Right lobe of liver (tissue), 4 donors: ENCODE measurements around the gene SOX8.

ENCODE experiments used
- CTCF ChIP-seq, 4 donors: fragments of 200-600 bp in 3 of 4; fragments of 450-650 bp in 1 of 4; IDR thresholded peaks; one replicate each; pipeline versions ENCODE4 v1.5.1 to v1.8.0; 2016 to 2022; ENCODE audit warnings: antibody characterized with exemption in 4 of 4, mild to moderate bottlenecking in 2 of 4
- POLR2A ChIP-seq: fragments of 450-650 bp; IDR thresholded peaks from one replicate; pipeline ENCODE4 v1.6.1; 2017; ENCODE audit warnings: antibody characterized with exemption, mild to moderate bottlenecking
- donor health status: DM: no; HTN: no; CAD: no.
- donor health status: DM: no; HTN: no; CAD: no.
- donor health status: DM: no; HTN: yes; CAD: no.

DNA sequence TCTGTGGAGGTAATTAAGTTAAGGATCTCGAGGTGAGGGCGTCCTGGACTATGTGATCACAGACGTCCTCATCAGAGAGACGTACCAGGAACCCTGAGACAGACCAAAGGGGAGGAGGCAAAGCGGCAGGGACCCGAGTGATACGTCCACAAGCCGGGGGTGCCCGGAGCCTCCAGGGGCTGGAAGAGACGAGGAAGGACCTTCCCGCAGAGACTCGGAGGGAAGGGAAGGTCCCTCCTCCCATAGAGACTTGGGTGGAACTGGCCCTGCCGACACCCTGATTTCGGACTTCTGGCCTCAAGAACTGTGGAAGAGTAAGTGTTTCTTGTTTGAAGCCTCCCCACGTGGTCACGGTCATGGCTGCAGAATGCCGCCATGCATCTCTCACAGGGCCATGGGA lies 41.6 kb upstream of the SOX8 start:
- TF ChIP-seq CTCF (IDR thresholded peaks at IDR 0.05) (no peak), POLR2A (no peak)
